Muscle layer of duodenum (tissue), 2 donors: Measurements from ENCODE around the gene FAM53B.

Experiments used
- H3K27ac ChIP-seq: one replicate; pipeline ENCODE4 v1.7.0; 2013; ENCODE audit warnings: mild to moderate bottlenecking, low read length
- H3K27me3 ChIP-seq: one replicate; pipeline ENCODE4 v1.7.0; 2013; ENCODE audit warnings: low read depth, mild to moderate bottlenecking, control low read depth, low read length
- H3K36me3 ChIP-seq, 2 donors: one replicate each; pipeline ENCODE4 v1.7.0; 2013; ENCODE audit warnings: low read length in 2 of 2, control low read depth in 1 of 2, mild to moderate bottlenecking in 1 of 2; ENCODE audit not compliant: insufficient read depth in 2 of 2, control insufficient read depth in 1 of 2
- H3K4me1 ChIP-seq, 2 donors: one replicate each; pipeline ENCODE4 v1.7.0; 2013; ENCODE audit warnings: low read length in 2 of 2, mild to moderate bottlenecking in 2 of 2, control low read depth in 1 of 2, moderate library complexity in 1 of 2; ENCODE audit not compliant: insufficient read depth in 2 of 2, control insufficient read depth in 1 of 2
- H3K4me3 ChIP-seq, 2 donors: one replicate each; pipeline ENCODE4 v1.7.0; 2013; ENCODE audit warnings: low read length in 2 of 2, low read depth in 1 of 2, mild to moderate bottlenecking in 1 of 2
- H3K9me3 ChIP-seq, 2 donors: one replicate each; pipeline ENCODE4 v1.7.0; 2013; ENCODE audit warnings: low read length in 2 of 2, control low read depth in 1 of 2, mild to moderate bottlenecking in 1 of 2; ENCODE audit not compliant: control insufficient read depth in 1 of 2
- donor health status: healthy.

Gene FAM53B

GRCh38 chr10:124663766-124664360 lies 80.3 kb downstream of the FAM53B start:
- Histone ChIP-seq H3K36me3 (peaks cover 5 to 7% of the 10 kb centered on the region in 2 donors), H3K4me3 (no peak overlapping the region), H3K9me3 (no peaks in the 10 kb centered on the region), H3K4me1 (peaks cover 0 to 21% of the 10 kb centered on the region in 2 donors), H3K27me3 (no peaks in the 10 kb centered on the region), H3K27ac (no peak overlapping the region)

GRCh38 chr10:124663228-124663627 lies 81.0 kb downstream of the FAM53B start:
- H3K9me3 ChIP-seq, result no peaks in the 10 kb centered on the region
- no peak overlapping the region for H3K27ac ChIP-seq
- H3K4me3 ChIP-seq, result no peak overlapping the region
- no peaks in the 10 kb centered on the region for H3K27me3 ChIP-seq
- H3K4me1 ChIP-seq, result peaks cover 0 to 15% of the 10 kb centered on the region in 2 donors
- H3K36me3 ChIP-seq, result peaks cover 5 to 7% of the 10 kb centered on the region in 2 donors

GRCh38 chr10:124661660-124662180 lies 82.5 kb downstream of the FAM53B start:
- no peak overlapping the region for H3K4me3 ChIP-seq
- H3K27me3 ChIP-seq, result no peaks in the 10 kb centered on the region
- H3K4me1 ChIP-seq, result peaks cover 0 to 10% of the 10 kb centered on the region in 2 donors
- no peaks in the 10 kb centered on the region for H3K9me3 ChIP-seq
- H3K27ac ChIP-seq, result no peak overlapping the region
- H3K36me3 ChIP-seq, result peaks cover 5 to 7% of the 10 kb centered on the region in 2 donors

- Histone ChIP-seq H3K36me3 (peaks cover 7 to 13% of the 10 kb centered on the region in 2 donors), H3K4me1 (no peaks in the 10 kb centered on the region), H3K27ac (no peak overlapping the region), H3K4me3 (no peak overlapping the region), H3K9me3 (no peaks in the 10 kb centered on the region), H3K27me3 (no peaks in the 10 kb centered on the region)
These were observed 83.6 kb downstream of the FAM53B start for GRCh38 chr10:124660404-124661125.

- Histone ChIP-seq H3K4me1 (no peaks in the 10 kb centered on the region), H3K27ac (no peak overlapping the region), H3K27me3 (no peaks in the 10 kb centered on the region), H3K36me3 (peaks cover 7 to 16% of the 10 kb centered on the region in 2 donors), H3K9me3 (no peaks in the 10 kb centered on the region), H3K4me3 (no peak overlapping the region)
These were observed 84.8 kb downstream of the FAM53B start for GRCh38 chr10:124659380-124659779.

- H3K4me1 ChIP-seq, result no peaks in the 10 kb centered on the region
- H3K36me3 ChIP-seq, result peaks cover 7 to 16% of the 10 kb centered on the region in 2 donors
- H3K27ac ChIP-seq, result no peak overlapping the region
- H3K9me3 ChIP-seq, result no peaks in the 10 kb centered on the region
- no peaks in the 10 kb centered on the region for H3K27me3 ChIP-seq
- H3K4me3 ChIP-seq, result no peak overlapping the region
These were observed 85.5 kb downstream of the FAM53B start for GRCh38 chr10:124658591-124659242.

- no peaks in the 10 kb centered on the region for H3K4me1 ChIP-seq
These were observed 86.4 kb downstream of the FAM53B start for GRCh38 chr10:124657806-124658205.

GRCh38 chr10:124656541-124656940 lies 87.6 kb downstream of the FAM53B start:
- no peak overlapping the region for H3K27ac ChIP-seq
- H3K27me3 ChIP-seq, result no peaks in the 10 kb centered on the region
- H3K36me3 ChIP-seq, result peaks cover 0 to 15% of the 10 kb centered on the region in 2 donors
- peaks cover 0 to under 1% of the 10 kb centered on the region in 2 donors for H3K4me1 ChIP-seq
- H3K9me3 ChIP-seq, result no peaks in the 10 kb centered on the region
- no peak overlapping the region for H3K4me3 ChIP-seq

More at GRCh38 chr10:124657806-124658205, 86.4 kb downstream of the FAM53B start:
- Histone ChIP-seq H3K36me3 (peaks cover 0 to 16% of the 10 kb centered on the region in 2 donors), H3K27ac (no peak overlapping the region), H3K9me3 (no peaks in the 10 kb centered on the region), H3K4me3 (no peak overlapping the region), H3K27me3 (no peaks in the 10 kb centered on the region)

- Histone ChIP-seq H3K27me3 (no peaks in the 10 kb centered on the region), H3K9me3 (no peaks in the 10 kb centered on the region), H3K4me1 (peaks cover 0 to 5% of the 10 kb centered on the region in 2 donors), H3K27ac (no peak overlapping the region), H3K4me3 (no peak overlapping the region), H3K36me3 (peaks cover 0 to 11% of the 10 kb centered on the region in 2 donors)
These were observed 88.1 kb downstream of the FAM53B start for GRCh38 chr10:124656113-124656490.

- H3K4me1 ChIP-seq, result peaks cover under 1 to 9% of the 10 kb centered on the region in 2 donors
- H3K27me3 ChIP-seq, result no peaks in the 10 kb centered on the region
- no peak overlapping the region for H3K27ac ChIP-seq
- peaks cover 0 to 11% of the 10 kb centered on the region in 2 donors for H3K36me3 ChIP-seq
- no peaks in the 10 kb centered on the region for H3K9me3 ChIP-seq
- no peak overlapping the region for H3K4me3 ChIP-seq
These were observed 88.7 kb downstream of the FAM53B start for GRCh38 chr10:124655191-124656112.
